ENCODE results near the gene RNF187. TPM values are rescaled to one million over a fixed set of nuclear protein-coding genes. Genes with fewer than 3 reads are reported as not detected.

RNF187 gene
- total and polyA plus RNA-seq, 2 of the 13 experiments (the other 11 are each of a cell fraction or from before 2014, with no cell fraction given): 41.3 to 59.4 TPM

- TF ChIP-seq FOXP4 (CRISPR knock-in tag; IDR thresholded peaks at IDR 0.05) (peak; percentile 55), NFIB (CRISPR knock-in tag; IDR thresholded peaks at IDR 0.05; ENCODE audit: borderline replicate concordance) (no peak), FOXO4 (CRISPR knock-in tag; conservative IDR thresholded peaks at IDR 0.05) (no peak), ZNF317 (CRISPR knock-in tag; IDR thresholded peaks at IDR 0.05) (peak; percentile 80; the same call in 1 of the 2 replicates), ZNF841 (CRISPR knock-in tag; IDR thresholded peaks at IDR 0.05; ENCODE audit: borderline replicate concordance) (no peak), ZNF224 (CRISPR knock-in tag; IDR thresholded peaks at IDR 0.05) (no peak), KLF11 (CRISPR knock-in tag; IDR thresholded peaks at IDR 0.05) (peak; percentile 71; the same call in 1 of the 2 replicates), ZXDC (CRISPR knock-in tag; IDR thresholded peaks at IDR 0.05) (no peak; the same call in 1 of the 2 replicates), ZNF766 (CRISPR knock-in tag; IDR thresholded peaks at IDR 0.05; ENCODE audit: borderline replicate concordance) (peak; percentile 96), ZNF558 (CRISPR knock-in tag; IDR thresholded peaks at IDR 0.05; ENCODE audit: borderline replicate concordance) (peak; percentile 97; the same call in 1 of the 2 replicates), RBM39 (IDR thresholded peaks at IDR 0.05; ENCODE audit: low read depth, low read length, poor library complexity, severe bottlenecking) (no peak), FIP1L1 (IDR thresholded peaks at IDR 0.05; ENCODE audit: borderline replicate concordance, insufficient read depth, low read depth, low read length) (no peak), ZFP82 (CRISPR knock-in tag; IDR thresholded peaks at IDR 0.05; ENCODE audit: borderline replicate concordance) (no peak; the same call in 1 of the 2 replicates), IRF2 (CRISPR knock-in tag; IDR thresholded peaks at IDR 0.05) (peak; percentile 76), NFE2 (CRISPR knock-in tag; IDR thresholded peaks at IDR 0.05) (no peak), GATAD2A (CRISPR knock-in tag; IDR thresholded peaks at IDR 0.05) (peak; percentile 71), AKNA (CRISPR knock-in tag; IDR thresholded peaks at IDR 0.05; ENCODE audit: borderline replicate concordance) (0 out of 2 replicates have a peak, but pooled peaks have one; percentile 91), NFKB2 (CRISPR knock-in tag; IDR thresholded peaks at IDR 0.05; ENCODE audit: borderline replicate concordance) (peak; percentile 96)
Observed at GRCh38 chr1:228486596-228487335, 416 bp upstream of the RNF187 start (continued).
